Colonic mucosa (tissue), 4 donors: ENCODE measurements around the gene GARIN5A. TPM values are rescaled to one million over a fixed set of nuclear protein-coding genes. Genes with fewer than 3 reads are reported as not detected.

Experiments used
- DNase-seq: peaks from one replicate; pipeline ENCODE4 v3.0.0-alpha.2; 2020
- H3K27ac ChIP-seq: fragments of 200-600 bp; one replicate; pipeline ENCODE4 v1.8.0; 2021
- H3K27me3 ChIP-seq: fragments of 200-600 bp; one replicate; pipeline ENCODE4 v1.8.0; 2021
- H3K36me3 ChIP-seq: fragments of 200-600 bp; one replicate; pipeline ENCODE4 v1.8.0; 2021
- H3K4me1 ChIP-seq: fragments of 200-600 bp; one replicate; pipeline ENCODE4 v1.8.0; 2021; ENCODE audit warnings: mild to moderate bottlenecking
- H3K4me3 ChIP-seq: fragments of 200-600 bp; one replicate; pipeline ENCODE4 v1.8.0; 2021
- H3K9ac ChIP-seq, 2 donors: one replicate each; pipeline ENCODE4 v1.7.0; 2013; ENCODE audit warnings: control low read depth in 2 of 2, low read depth in 2 of 2, low read length in 2 of 2
- H3K9me3 ChIP-seq: fragments of 200-600 bp; one replicate; pipeline ENCODE4 v1.8.0; 2021
- intact Hi-C: fragments of 100-400 bp; cut with DNase I; formaldehyde crosslinking; loops from one replicate; pipeline ENCODE4 v1.14.1; 2022
- total RNA-seq, 2 donors: library from RNA; stranded (reverse); fragmentation: NEBNext Ultra II Directional in 1 of 2; extraction: Animal tissue kit (Norgen Biotek cat#: 25700) in 1 of 2; gene quantifications; one replicate each; pipeline ENCODE4 v1.2.1, GENCODE V29; 2021
- TF ChIP-seq, protein P1 (sequence below): fragments of 200-600 bp; IDR thresholded peaks from one replicate; pipeline ENCODE4 v1.8.0; 2022; ENCODE audit warnings: antibody characterized with exemption, mild to moderate bottlenecking
- donor health status: healthy.
- donor health status: DM: no; HTN: no; CAD: no.
- donor health status: DM: no; HTN: no; CAD: no.

The GARIN5A gene
- total RNA-seq, 2 donors from 2014 or later: 2.1 to 4.4 TPM

DNA sequence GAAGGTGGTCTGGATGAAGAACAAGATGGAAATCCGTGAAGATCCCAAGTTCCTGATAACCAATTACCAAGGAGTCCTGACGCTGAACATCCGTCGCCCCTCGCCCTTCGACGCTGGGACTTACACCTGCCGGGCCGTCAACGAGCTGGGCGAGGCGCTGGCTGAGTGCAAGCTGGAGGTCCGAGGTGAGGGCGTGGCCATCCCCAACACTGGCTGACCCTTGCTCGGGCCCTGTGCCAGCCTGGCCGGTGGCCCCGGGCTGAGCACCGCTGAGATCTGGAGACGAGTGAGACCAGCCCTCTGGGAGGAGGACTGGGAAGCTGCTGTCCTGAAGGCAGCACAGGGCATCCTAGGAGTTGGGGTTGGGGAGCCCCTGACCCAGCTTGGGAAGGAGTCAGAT is 12.3 kb downstream of the GARIN5A start:
- intact Hi-C loops: no loop called here
- no peak overlapping the region for H3K9ac ChIP-seq
- H3K27me3 ChIP-seq: no peaks in the 10 kb centered on the region
- no peaks in the 10 kb centered on the region for H3K9me3 ChIP-seq
- DNase-seq: no peak
- TF ChIP-seq, protein P1, sequence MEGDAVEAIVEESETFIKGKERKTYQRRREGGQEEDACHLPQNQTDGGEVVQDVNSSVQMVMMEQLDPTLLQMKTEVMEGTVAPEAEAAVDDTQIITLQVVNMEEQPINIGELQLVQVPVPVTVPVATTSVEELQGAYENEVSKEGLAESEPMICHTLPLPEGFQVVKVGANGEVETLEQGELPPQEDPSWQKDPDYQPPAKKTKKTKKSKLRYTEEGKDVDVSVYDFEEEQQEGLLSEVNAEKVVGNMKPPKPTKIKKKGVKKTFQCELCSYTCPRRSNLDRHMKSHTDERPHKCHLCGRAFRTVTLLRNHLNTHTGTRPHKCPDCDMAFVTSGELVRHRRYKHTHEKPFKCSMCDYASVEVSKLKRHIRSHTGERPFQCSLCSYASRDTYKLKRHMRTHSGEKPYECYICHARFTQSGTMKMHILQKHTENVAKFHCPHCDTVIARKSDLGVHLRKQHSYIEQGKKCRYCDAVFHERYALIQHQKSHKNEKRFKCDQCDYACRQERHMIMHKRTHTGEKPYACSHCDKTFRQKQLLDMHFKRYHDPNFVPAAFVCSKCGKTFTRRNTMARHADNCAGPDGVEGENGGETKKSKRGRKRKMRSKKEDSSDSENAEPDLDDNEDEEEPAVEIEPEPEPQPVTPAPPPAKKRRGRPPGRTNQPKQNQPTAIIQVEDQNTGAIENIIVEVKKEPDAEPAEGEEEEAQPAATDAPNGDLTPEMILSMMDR: no peak
- H3K36me3 ChIP-seq: no peaks in the 10 kb centered on the region
- H3K27ac ChIP-seq: no peak overlapping the region
- no peaks in the 10 kb centered on the region for H3K4me1 ChIP-seq
- no peak overlapping the region for H3K4me3 ChIP-seq

DNA sequence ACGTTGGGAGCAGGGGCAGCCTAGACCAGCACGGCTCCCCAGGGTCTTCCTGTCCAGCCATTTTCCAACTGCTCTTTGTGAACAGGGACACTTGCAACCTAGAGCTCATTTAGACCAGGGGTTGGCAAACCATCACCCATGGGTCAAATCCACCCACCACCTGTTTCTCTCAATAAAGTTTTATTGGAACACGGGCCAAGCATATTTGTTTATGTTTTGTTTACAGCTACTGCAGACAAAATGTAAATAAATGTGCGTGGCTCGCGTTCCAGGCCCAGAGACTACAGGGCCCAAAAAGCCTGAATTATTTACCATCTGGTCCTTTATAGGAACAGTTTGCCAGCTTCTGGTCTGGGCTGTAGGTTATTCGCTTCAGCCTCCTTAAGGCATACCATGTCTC is 13.7 kb downstream of the GARIN5A start:
- no peak for DNase-seq
- Histone ChIP-seq H3K27me3 (no peaks in the 10 kb centered on the region), H3K27ac (no peak overlapping the region), H3K36me3 (no peaks in the 10 kb centered on the region), H3K4me3 (no peak overlapping the region), H3K9me3 (no peaks in the 10 kb centered on the region), H3K4me1 (no peaks in the 10 kb centered on the region), H3K9ac (no peak overlapping the region)
- TF ChIP-seq, protein P1: no peak
- intact Hi-C loops: no loop called here

DNA sequence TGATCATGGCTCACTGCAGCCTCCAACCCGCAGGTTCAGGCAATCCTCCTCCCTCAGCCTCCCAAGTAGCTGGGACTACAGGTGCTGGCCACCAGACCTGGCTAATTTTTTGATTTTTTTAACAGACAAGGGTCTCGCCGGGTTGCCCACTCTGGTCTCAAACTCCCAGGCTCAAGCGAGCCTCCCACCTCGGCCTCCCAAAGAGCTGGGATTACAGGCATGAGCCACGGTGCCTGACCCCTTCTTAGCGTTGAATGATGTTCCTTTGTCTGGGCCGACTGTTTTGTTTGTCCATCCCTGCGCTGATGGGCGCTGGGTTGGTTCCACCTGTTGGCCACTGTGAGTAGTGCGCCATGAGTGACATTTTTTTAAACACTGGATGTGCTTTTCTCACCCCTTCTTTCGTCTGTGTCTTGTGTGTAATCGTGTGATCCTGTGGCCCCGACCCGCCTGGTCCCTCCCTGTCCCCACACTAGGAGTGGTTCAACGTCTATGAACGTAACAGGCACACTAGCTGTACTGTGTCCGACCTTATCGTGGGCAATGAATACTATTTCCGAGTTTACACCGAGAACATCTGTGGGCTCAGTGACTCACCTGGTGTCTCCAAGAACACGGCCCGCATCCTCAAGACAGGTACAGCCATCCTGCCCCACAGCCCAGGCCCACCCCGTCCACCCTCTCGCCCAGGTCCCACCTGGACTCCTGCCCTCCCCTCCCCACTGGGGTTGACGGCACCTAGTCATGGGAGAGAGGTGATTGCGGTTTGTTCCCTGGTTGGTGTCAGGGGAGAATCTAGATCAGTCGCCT is 15.4 kb downstream of the GARIN5A start:
- TF ChIP-seq, protein P1: peak; percentile 76
- no peaks in the 10 kb centered on the region for H3K27me3 ChIP-seq
- no peak overlapping the region for H3K27ac ChIP-seq
- intact Hi-C loops: loop anchor here (2.0 kb wide), 1 partner anchor 92 kb away; no protein-coding TSS in a partner anchor
- peak; percentile 65 for DNase-seq
- no peak overlapping the region for H3K9ac ChIP-seq
- H3K4me3 ChIP-seq: no peak overlapping the region
- no peaks in the 10 kb centered on the region for H3K9me3 ChIP-seq
- no peaks in the 10 kb centered on the region for H3K4me1 ChIP-seq
- H3K36me3 ChIP-seq: no peaks in the 10 kb centered on the region

DNA sequence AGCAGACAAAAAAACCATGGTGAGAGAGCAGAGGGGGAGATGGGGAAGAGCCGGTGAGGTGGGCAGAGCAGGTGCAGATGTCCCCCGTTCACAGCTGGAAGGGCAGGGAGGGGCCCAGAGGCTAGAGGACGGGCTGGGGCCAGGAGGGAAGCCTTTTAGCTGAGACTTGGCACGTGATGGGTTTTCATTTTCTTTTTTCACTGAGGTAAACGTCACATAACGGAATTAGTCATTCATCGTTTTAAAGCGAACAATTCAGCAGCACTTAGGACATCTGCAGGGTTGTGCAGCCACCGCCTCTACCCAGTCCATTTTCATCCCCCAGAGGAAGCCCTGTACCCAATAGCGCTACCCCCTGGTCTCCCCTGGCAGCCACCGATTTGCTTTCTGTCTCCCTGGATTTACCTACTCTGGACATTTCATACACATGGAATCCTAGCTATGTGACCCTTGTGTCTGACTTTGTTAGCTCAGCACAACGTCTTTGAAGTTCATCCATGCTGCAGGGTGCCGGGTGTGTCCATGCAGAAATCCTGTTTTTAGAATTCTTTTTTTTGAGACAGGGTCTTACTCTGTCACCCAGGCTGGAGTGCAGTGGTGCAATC is 16.4 kb downstream of the GARIN5A start:
- H3K9me3 ChIP-seq: no peaks in the 10 kb centered on the region
- H3K4me3 ChIP-seq: no peak overlapping the region
- TF ChIP-seq, protein P1: no peak
- no peaks in the 10 kb centered on the region for H3K36me3 ChIP-seq
- intact Hi-C loops: loop anchor here (2.0 kb wide), 1 partner anchor 91 kb away; no protein-coding TSS in a partner anchor
- H3K27me3 ChIP-seq: no peaks in the 10 kb centered on the region
- no peak overlapping the region for H3K27ac ChIP-seq
- H3K9ac ChIP-seq: no peak overlapping the region
- H3K4me1 ChIP-seq: no peaks in the 10 kb centered on the region
- DNase-seq: no peak

DNA sequence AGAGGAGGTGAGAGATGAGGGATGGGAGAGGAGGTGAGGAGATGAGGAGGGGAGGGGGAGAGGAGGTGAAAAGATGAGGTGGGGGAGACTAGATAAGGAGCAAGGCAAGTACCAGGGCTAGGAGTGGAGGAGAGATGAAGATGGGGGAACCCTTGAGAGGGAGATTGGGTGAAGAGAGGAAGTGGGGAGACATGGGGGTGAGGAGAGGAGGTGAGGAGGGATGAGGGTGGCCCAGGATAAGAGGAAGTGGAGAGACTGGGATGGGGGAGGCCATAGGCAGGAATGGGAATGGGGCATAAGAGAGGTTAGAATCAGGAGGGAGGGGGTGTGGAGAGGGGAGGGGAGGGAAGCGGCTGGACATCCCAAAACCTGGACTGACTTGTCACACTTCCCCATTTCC is 17.0 kb downstream of the GARIN5A start:
- no peaks in the 10 kb centered on the region for H3K36me3 ChIP-seq
- no peak for DNase-seq
- no peak overlapping the region for H3K9ac ChIP-seq
- TF ChIP-seq, protein P1: no peak
- H3K27me3 ChIP-seq: no peaks in the 10 kb centered on the region
- H3K27ac ChIP-seq: no peak overlapping the region
- H3K4me3 ChIP-seq: no peak overlapping the region
- H3K9me3 ChIP-seq: no peaks in the 10 kb centered on the region
- no peaks in the 10 kb centered on the region for H3K4me1 ChIP-seq
- intact Hi-C loops: loop anchor here (2.0 kb wide), 1 partner anchor 91 kb away; no protein-coding TSS in a partner anchor
